ENCODE measurements around the gene ZNF562.
"Not testable (repeated sequence)": the region's sequence is repeated elsewhere in the genome, so short reads cannot be mapped to it uniquely, and the experiment has no call there.

The ZNF562 gene

GRCh38 chr19:9674663-9675357 lies at the start of gene ZNF562:
Gene ZNF562 (minus strand): TSS chr19:9675100. CDS start chr19:9660744, 14,356 bp downstream.
- DNase-seq (ENCODE audit: low read depth in 2 of 2), result peak; percentile 60 to 74

GRCh38 chr19:9724157-9724556 lies 49.3 kb upstream of the ZNF562 start:
- no peak for DNase-seq (ENCODE audit: low read depth in 2 of 2)

GRCh38 chr19:9721861-9722260 lies 47.0 kb upstream of the ZNF562 start:
- DNase-seq (ENCODE audit: low read depth in 2 of 2), result no peak

- DNase-seq (ENCODE audit: low read depth in 2 of 2), result no peak
Observed at GRCh38 chr19:9720541-9720940, 45.6 kb upstream of the ZNF562 start.

- DNase-seq (ENCODE audit: low read depth in 2 of 2), result no peak
Observed at GRCh38 chr19:9711815-9712214, 36.9 kb upstream of the ZNF562 start.

- no peak for DNase-seq (ENCODE audit: low read depth in 2 of 2)
Observed at GRCh38 chr19:9709305-9709704, 34.4 kb upstream of the ZNF562 start.

- no peak for DNase-seq (ENCODE audit: low read depth in 2 of 2)
Observed at GRCh38 chr19:9705836-9706235, 30.9 kb upstream of the ZNF562 start.

GRCh38 chr19:9702186-9702585 lies 27.3 kb upstream of the ZNF562 start:
- no peak for DNase-seq (ENCODE audit: low read depth in 2 of 2)

- no peak for DNase-seq (ENCODE audit: low read depth in 2 of 2)
Observed at GRCh38 chr19:9700229-9700981, 25.5 kb upstream of the ZNF562 start.

- DNase-seq (ENCODE audit: low read depth in 2 of 2), result not testable (repeated sequence)
Observed at GRCh38 chr19:9690301-9690700, 15.4 kb upstream of the ZNF562 start.

- not testable (repeated sequence) for DNase-seq (ENCODE audit: low read depth in 2 of 2)
Observed at GRCh38 chr19:9679996-9680395, 5.1 kb upstream of the ZNF562 start.

- DNase-seq (ENCODE audit: low read depth in 2 of 2), result not testable (repeated sequence)
Observed at GRCh38 chr19:9675358-9675901, 530 bp upstream of the ZNF562 start.

GRCh38 chr19:9673912-9674662 lies 813 bp downstream of the ZNF562 start:
- peak; percentile 4 to 25 for DNase-seq (ENCODE audit: low read depth in 2 of 2)

- no peak for DNase-seq (ENCODE audit: low read depth in 2 of 2)
Observed at GRCh38 chr19:9672893-9673292, 2.0 kb downstream of the ZNF562 start.

- DNase-seq (ENCODE audit: low read depth in 2 of 2), result no peak
Observed at GRCh38 chr19:9671655-9672054, 3.2 kb downstream of the ZNF562 start.

GRCh38 chr19:9668544-9668943 lies 6.4 kb downstream of the ZNF562 start:
- DNase-seq (ENCODE audit: low read depth in 2 of 2), result no peak

GRCh38 chr19:9667898-9668297 lies 7.0 kb downstream of the ZNF562 start:
- DNase-seq (ENCODE audit: low read depth in 2 of 2), result no peak

GRCh38 chr19:9658769-9659168 lies 16.1 kb downstream of the ZNF562 start:
- no peak for DNase-seq (ENCODE audit: low read depth in 2 of 2)

GRCh38 chr19:9653066-9653555 lies 21.8 kb downstream of the ZNF562 start:
- not testable (repeated sequence) for DNase-seq (ENCODE audit: low read depth in 2 of 2)

- DNase-seq (ENCODE audit: low read depth in 2 of 2), result not testable (repeated sequence)
Observed at GRCh38 chr19:9651464-9651863, 23.4 kb downstream of the ZNF562 start.

GRCh38 chr19:9650345-9650744 lies 24.6 kb downstream of the ZNF562 start:
- DNase-seq (ENCODE audit: low read depth in 2 of 2), result no peak

- no peak for DNase-seq (ENCODE audit: low read depth in 2 of 2)
Observed at GRCh38 chr19:9645472-9645871, 29.4 kb downstream of the ZNF562 start.
